ENCODE measurements around the gene NEBL.

Gene NEBL

DNA sequence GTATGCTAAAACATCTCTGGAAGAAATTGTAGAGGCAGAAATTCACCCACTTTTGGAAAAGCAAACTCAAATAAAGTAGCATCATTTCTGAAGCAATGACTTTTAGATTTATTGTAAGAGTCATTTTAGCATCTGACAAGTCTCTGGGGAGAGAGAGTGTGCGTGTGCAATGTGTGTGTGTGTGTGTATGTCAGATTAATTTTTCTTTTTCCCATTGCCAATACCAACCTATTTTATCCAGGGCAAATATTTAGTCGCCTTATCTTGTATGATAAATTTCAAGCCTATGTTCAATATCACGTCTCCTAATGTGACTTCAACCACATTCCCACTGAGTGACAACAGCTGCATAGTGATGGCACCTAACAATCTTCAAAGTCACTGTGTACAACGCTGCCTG, 101.7 kb downstream of the NEBL start:
- DNase-seq (ENCODE audit: low spot score) = no peak
- FAIRE-seq = no peak

- FAIRE-seq (no peak), DNase-seq (ENCODE audit: low spot score) (no peak)
Observed at GRCh38 chr10:20785174-20785573, 111.9 kb downstream of the NEBL start.

DNA sequence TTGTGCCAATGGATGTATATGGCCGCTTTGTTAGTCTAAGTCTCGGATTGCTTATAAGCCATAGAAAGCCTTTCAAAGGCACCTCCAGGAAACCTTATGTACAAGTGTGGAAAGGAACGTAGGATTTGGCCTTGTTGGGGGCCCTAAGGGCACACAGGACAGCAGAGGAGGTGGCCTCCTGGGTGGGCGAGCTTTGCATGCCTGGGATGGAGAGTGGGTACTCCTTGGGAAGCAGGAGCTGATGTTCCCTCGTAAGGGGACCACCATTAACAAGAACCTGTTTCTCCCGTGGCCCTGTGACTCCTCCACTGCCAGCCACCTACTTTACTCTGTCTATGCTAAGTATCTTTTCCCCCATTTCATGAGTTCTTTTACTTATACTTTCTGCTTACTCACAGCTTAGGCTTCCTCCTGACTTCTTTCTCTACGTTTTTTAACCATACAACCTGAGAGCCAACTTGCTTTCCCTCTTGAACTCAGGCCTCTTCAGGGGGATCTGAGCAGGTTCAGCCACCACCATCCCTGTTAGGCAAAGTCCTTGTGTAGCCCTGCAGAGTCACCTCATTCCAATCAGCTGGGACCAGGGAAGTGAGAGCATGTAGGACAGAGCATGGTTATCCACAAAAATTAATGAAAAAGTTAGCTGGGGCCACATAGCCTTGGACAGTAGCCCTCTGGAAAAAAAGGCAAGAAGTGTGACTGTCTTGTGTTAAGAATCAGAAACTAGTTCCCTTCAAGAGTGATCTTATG, 118.9 kb downstream of the NEBL start:
- DNase-seq (ENCODE audit: low spot score) (no peak), FAIRE-seq (no peak)

- FAIRE-seq (no peak), DNase-seq (ENCODE audit: low spot score) (no peak)
Observed at GRCh38 chr10:20776384-20777118, 120.6 kb downstream of the NEBL start.

DNA sequence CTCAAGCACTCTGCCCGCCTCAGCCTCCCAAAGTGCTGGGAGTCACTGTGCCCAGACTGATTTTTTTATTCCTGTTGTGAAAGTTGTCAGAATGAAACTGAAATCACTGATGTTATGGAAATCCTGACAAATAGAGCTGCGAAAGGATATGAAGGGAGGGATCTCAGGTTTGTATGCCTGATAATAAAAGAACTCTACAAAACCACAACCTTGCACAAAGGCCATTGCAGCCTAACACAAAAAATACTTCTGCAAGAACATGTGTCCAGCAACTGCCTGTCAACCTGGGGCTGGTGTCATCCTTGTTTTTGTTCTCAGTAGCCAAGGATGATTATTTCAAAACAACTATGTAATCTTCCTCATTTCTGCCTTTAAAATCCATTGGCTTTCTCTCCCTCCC, 126.1 kb downstream of the NEBL start:
- DNase-seq (ENCODE audit: low spot score) (no peak), FAIRE-seq (no peak)

DNA sequence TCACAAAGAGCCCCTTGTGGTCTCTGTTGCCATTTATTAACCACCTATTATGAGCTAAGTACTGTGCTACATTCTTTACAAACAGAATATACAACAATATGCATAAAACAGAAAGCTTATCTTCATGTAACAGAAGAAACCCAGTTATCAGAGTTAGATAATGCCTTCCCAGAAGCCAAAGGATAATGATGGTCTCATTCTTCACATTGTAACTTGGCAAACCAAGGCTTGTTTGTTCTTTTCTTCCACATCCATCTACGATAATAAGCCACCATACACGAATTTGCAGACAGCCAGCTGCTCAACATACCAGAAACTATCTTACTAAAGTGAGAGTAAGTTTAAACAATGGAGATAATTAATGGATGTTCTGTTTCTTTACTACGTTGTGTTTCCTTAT, 127.6 kb downstream of the NEBL start:
- no peak for DNase-seq (ENCODE audit: low spot score)
- FAIRE-seq = no peak

DNA sequence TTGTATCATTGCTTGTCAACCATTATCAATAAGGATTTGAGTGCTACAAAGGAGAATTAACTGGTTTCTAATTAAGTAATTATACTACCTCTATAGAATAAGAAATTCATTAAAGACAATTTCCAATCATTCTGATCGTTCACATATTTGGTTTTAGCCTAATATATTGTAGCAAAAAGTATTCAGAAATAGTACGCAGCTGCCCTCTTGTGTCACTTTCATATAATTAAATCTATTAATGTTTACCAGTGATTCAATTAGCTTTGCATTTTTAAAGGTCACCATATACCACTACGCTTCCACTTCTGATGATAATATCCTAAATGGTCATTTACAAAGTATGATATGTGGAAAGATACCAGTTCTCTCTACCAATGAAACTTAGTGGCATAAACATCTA, 128.3 kb downstream of the NEBL start:
- FAIRE-seq (no peak), DNase-seq (ENCODE audit: low spot score) (no peak)

- peak; percentile 44 for DNase-seq (ENCODE audit: low spot score)
Observed at GRCh38 chr10:20767028-20767427, 130.1 kb downstream of the NEBL start.

DNA sequence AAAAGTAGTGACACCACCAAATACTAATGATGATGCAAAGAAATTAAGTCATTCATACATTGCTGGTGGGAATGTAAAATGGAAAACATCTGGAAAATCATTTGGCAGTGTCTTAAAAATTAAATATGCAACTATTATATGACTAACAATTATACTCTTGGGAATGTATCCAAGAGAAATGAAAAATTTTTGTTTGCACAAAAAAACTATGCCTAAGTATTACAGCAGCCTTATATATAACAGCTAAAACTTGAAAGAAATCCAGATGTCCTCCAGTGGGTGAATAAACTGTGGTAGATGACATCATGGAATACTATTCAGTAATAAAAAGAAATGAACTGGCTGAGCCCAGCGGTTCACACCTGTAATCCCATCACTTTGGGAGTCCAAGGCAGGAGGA, 132.0 kb downstream of the NEBL start:
- no peak for DNase-seq (ENCODE audit: low spot score)
- no peak for FAIRE-seq

More at GRCh38 chr10:20767028-20767427, 130.1 kb downstream of the NEBL start:
- no peak for FAIRE-seq

GRCh38 chr10:20760460-20760859, 136.7 kb downstream of the NEBL start:
- DNase-seq (ENCODE audit: low spot score) = no peak
- no peak for FAIRE-seq

DNA sequence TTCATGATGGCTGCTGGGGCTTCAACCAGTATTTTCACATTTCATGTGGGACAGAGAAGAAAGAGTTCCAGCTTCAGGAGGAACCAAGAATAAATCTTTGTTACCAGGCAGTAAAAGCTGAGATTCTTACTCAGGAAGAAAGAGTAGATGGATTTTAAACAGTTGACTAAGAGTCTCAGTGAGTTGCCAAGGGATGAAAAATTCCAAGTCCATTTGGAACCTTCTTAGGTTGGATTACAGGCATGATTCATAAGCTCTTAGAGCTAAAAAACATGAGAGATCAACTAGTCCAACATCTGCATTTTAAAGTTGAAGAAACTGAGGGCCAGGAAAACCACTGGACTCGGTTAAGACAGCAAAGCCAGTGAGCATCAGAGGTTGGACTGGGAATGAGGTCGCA, 148.6 kb downstream of the NEBL start:
- no peak for DNase-seq (ENCODE audit: low spot score)
- no peak for FAIRE-seq

- DNase-seq (ENCODE audit: low spot score) = no peak
- FAIRE-seq = no peak
Observed at GRCh38 chr10:20747782-20748181, 149.3 kb downstream of the NEBL start.

DNA sequence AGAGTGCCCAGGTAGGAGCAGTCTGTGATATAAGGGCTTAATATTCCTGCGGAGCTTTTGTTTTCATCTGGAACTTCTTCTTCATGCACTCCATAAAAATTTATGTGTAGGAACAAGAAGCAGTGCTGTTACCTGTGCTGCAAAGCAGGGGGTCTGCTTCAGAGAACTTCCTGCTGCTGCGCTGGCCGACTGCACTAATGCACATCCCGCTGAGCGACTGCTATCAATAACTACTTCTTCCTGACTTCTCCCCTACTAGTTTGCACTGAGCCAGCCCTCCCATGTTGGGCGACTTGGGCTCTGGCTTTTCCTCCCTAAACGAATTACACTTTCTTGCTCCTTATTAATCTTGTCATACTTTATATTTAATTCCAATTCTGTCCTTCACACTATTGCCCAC, 150.3 kb downstream of the NEBL start:
- FAIRE-seq (no peak), DNase-seq (ENCODE audit: low spot score) (no peak)

- DNase-seq (ENCODE audit: low spot score) = no peak
Observed at GRCh38 chr10:20745556-20746375, 151.3 kb downstream of the NEBL start.

DNA sequence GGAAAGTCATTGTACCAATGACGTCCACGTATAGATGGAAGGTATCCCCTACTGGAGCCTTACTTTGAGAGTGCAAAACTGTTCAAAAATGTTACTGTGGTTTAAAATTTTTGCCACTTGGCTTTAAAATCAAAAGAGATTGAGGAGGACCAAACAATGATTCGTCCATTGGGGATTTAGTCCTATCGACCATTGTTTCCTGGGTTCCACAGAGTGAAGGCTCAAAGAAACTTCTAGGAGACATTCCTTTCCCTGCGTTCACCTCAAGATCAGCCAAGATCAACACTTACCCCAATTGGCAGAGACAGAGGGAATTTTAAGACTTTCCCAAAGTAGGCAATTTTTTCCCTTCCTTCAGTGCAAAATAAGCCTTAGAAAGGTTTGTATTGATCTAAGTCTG, 152.3 kb downstream of the NEBL start:
- FAIRE-seq = no peak
- no peak for DNase-seq (ENCODE audit: low spot score)

More at GRCh38 chr10:20745556-20746375, 151.3 kb downstream of the NEBL start:
- no peak for FAIRE-seq

DNA sequence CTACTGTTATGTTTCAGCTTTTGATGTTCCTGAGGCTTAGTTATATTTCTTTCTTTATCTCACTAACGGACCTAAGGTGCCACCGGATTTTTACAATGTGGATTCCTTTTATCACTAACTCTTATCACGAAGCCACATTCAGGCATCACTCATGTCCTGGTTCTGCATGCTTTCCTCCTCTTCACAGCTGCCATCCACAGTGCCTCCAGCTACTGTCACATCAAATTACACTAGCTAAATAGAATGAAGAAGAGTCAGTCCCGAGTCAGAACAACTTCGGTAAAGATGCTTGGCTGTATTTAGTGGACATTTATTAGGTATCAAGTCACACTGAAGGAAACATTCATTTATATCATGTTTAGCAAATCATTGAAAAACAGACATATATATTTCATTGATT, 153.2 kb downstream of the NEBL start:
- no peak for DNase-seq (ENCODE audit: low spot score)
- FAIRE-seq = no peak

GRCh38 chr10:20742737-20743541, 154.2 kb downstream of the NEBL start:
- FAIRE-seq (no peak), DNase-seq (ENCODE audit: low spot score) (no peak)

DNA sequence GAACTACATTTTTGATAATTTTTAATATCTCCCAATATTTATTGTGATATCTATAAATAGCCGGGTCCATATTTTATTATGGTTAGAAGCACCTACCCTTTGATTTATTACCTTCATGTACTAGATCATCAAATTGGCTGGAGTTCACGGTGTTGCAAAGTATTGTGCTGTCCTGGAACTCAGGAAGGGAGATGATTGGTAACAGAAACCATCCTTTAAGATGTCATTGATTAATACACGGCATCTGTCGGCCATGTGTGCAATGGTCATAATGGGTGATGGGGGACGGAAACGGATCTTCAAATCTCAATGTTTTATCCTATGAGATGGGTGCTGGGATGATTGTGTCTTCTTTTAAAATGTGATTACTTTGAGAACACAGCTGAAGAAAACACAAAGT, 157.0 kb downstream of the NEBL start:
- FAIRE-seq (no peak), DNase-seq (ENCODE audit: low spot score) (no peak)

DNA sequence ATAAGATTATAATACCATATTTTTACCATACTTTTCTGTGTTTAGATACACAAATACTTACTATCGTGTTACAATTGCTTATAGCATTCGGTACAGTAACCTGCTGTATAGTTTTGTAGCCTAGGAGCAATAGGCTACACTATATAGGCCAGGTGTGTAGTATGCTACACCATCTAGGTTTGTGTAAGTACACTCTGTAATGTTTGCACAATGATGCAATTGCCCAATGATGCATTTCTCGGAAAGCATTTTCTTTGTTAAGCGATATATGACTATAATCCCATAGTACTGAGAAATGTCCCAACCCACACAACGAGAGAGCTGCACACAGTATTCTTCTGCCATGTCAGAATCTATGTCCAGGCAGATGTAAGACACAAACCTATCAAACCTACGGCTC, 160.0 kb downstream of the NEBL start:
- no peak for FAIRE-seq
- no peak for DNase-seq (ENCODE audit: low spot score)
